GM18873 (cell line): Measurements from ENCODE around the gene TSC1.
"Not testable (repeated sequence)": the region's sequence is repeated elsewhere in the genome, so short reads cannot be mapped to it uniquely, and the experiment has no call there.

Experiments used
- ATAC-seq: cut with Tn5 transposase; IDR thresholded peaks from one replicate; pipeline ENCODE4 v1.9.1; 2021; ENCODE audit warnings: mild to moderate bottlenecking, moderate library complexity, moderate number of reproducible peaks; ENCODE audit not compliant: unreplicated experiment, low FRiP score

TSC1 gene

GRCh38 chr9:132978112-132978450, 33.7 kb upstream of the TSC1 start:
- no peak for ATAC-seq

GRCh38 chr9:132976571-132976970, 32.2 kb upstream of the TSC1 start:
- ATAC-seq, result no peak

GRCh38 chr9:132975961-132976360, 31.5 kb upstream of the TSC1 start:
- ATAC-seq, result no peak

DNA sequence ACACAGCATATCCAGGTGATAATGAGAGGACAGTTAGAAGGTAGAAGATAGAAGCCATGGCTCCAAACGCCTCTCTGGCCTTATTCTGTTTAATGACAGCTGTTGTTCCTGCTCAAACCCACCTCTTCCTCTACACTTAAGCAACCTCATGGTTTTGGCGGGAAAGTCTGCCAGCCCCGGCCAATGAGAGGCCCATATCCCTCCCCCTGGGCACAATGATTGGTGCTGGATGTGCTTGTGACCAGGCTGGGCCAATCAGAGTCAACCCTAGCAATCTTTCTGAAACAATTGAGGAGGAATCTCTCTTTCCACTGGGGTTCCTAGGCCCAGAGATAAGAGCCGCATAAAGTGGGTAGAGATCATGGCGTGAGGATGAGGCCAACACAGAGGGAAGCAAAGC, 29.3 kb upstream of the TSC1 start:
- no peak for ATAC-seq

DNA sequence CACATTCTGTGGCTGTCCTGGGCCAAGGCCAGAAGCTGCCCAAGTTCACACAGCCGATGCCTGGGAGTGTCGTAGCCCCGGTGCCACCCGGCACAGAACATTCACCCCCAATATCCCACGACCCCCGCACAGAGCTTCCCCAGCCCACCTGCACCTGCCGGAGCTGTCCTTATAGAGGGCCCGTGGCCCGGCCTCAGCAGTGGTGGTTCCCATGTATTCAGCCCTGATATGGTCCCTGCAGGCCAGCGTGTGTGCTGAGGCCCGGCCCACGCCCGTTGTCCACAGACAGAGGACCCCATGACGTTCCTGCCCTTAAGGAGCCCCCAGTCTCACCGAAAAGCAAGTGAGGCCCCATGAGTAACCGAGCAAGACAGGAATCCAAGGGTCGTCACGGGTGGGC, 28.8 kb upstream of the TSC1 start:
- no peak for ATAC-seq

DNA sequence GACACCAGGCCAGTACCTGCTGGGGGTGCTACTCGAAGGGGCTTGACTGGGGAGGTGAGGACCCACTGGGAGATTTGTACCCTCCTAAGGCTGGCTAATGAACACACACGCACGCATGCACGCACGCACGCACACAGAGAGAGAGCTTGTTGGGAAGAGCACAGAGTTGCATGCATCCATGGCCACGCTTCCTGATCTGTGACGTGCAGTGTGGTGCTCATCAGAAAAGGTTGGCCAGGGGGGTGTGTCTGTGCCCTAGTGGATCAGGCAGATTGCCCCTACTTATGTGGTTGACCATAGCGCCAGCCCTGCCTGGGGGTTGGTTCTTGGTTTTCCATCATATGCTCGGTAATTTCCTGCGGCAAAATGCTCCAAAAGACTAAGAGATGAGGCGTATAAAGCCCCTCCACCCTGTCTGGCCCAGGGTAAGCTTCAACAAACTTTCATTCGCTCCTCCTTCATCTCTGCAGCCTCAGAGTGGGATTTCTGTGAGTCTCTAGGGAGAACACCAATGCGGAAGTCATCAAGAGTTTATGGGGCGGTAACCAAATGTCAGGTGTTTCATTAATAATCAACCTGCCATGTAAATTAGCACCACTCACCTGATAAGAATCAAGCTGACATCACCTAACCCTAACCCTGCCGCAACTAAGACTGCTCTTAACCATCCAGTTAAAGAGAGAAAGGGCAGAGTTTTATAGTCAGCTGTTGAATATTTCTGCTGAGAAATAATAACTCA, 26.1 kb upstream of the TSC1 start:
- no peak for ATAC-seq

GRCh38 chr9:132969783-132970182, 25.4 kb upstream of the TSC1 start:
- ATAC-seq, result no peak

DNA sequence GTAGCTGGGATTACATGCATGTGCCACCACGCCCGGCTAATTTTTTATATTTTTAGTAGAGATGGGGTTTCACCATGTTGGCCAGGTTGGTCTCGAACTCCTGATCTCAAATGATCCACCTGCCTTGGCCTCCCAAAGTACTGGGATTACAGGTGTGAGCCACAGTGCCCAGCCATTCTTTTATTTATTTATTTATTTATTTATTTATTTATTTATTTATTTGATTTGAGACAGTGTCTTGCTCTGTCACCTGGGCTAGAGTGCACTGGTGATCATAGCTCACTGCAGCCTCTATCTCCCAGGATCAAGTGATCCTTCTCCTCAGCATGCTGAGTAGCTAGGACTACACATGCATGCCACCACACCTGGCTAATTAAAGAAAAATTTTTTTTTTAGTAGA, 23.5 kb upstream of the TSC1 start:
- ATAC-seq, result not testable (repeated sequence)

- no peak for ATAC-seq
Observed at GRCh38 chr9:132965478-132965877, 21.1 kb upstream of the TSC1 start.

DNA sequence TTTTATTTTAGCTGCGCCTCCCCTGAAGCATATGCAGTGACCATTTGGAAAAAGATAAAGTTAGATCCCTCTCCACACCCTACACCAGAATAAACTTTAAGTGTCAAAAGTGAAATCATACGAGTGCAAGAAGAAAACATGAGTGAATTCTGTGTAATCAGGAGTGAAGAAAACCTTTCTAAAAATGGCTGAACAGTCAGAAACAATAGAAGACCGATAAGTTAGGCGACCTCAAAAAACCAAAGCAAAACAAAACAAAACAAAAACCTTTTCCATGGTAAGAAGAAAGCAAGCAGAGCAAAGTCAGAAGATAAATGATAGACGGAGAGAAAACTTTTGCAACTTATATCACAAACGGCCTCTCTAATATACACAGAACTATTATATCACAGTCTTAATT, 16.6 kb upstream of the TSC1 start:
- ATAC-seq, result no peak

DNA sequence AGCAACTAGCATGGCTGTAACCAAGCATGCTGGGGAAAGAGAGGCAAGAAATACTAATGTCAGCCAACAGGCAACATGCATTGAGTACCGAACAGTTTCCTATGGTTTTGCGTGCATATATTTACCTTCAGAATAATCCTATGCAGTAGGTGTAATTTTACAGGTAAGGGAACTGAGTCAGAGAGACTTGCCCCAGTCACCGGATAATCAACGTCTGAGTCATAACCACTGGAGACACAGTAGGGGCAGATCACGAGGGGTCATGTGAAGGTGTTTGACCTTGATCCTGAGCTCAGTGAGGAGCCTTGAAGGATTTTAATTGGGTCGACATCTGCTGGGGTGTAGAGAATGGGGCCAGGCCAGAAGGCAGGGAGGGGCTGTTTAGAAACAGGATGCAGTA, 13.4 kb upstream of the TSC1 start:
- ATAC-seq, result no peak

- no peak for ATAC-seq
Observed at GRCh38 chr9:132955768-132956167, 11.4 kb upstream of the TSC1 start.

DNA sequence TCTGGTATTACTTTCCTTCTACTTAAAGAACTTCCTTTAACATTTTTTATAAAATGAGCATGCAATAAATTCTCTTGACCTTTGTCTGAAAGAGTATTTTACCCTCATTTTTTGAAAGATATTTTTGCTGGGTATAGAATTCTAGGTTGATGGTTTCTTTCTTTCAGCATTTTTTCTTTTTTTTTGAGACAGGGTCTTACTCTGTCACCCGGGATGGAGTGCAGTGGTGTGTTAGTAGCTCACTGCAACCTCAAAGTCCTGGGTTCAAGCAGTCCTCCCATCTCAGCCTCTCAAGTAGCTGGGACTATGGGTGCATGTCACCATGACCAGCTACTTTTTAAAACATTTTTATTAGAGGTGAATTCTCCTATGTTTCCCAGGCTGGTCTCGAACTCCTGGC, 10.7 kb upstream of the TSC1 start:
- no peak for ATAC-seq

- no peak for ATAC-seq
Observed at GRCh38 chr9:132949709-132950108, 5.3 kb upstream of the TSC1 start.

DNA sequence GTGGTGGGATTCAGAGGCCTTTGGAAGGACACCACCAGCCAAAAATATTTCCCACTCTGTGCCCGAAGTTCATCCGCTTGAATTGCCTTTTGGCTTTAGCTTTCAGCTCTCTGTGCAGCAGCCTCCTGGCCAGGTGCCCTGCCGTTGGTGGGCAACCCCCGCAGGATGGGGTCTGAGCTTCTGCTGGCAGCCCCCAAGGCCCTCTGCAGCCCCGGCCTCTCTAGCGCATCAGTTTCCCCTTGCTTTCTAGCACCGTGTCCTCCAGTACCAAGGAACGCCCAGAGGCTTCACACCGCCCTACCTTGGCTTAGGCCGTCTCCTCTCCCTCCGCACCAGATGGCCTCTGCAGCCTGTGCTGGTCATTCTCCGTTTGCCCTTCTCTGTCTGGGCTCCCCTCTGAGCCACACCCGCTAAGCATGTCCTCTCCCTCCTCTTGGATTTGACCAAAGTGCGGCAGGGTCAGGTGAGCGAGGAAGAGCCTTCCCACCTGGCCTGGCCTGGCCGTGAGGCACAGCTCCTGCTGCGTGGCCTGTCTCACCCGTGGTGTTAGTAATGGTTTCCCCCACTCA, 4.2 kb upstream of the TSC1 start:
- no peak for ATAC-seq

- ATAC-seq, result no peak
Observed at GRCh38 chr9:132947756-132948155, 3.3 kb upstream of the TSC1 start.

- ATAC-seq, result no peak
Observed at GRCh38 chr9:132946631-132947295, 2.3 kb upstream of the TSC1 start.

- no peak for ATAC-seq
Observed at GRCh38 chr9:132946211-132946610, 1.8 kb upstream of the TSC1 start.

DNA sequence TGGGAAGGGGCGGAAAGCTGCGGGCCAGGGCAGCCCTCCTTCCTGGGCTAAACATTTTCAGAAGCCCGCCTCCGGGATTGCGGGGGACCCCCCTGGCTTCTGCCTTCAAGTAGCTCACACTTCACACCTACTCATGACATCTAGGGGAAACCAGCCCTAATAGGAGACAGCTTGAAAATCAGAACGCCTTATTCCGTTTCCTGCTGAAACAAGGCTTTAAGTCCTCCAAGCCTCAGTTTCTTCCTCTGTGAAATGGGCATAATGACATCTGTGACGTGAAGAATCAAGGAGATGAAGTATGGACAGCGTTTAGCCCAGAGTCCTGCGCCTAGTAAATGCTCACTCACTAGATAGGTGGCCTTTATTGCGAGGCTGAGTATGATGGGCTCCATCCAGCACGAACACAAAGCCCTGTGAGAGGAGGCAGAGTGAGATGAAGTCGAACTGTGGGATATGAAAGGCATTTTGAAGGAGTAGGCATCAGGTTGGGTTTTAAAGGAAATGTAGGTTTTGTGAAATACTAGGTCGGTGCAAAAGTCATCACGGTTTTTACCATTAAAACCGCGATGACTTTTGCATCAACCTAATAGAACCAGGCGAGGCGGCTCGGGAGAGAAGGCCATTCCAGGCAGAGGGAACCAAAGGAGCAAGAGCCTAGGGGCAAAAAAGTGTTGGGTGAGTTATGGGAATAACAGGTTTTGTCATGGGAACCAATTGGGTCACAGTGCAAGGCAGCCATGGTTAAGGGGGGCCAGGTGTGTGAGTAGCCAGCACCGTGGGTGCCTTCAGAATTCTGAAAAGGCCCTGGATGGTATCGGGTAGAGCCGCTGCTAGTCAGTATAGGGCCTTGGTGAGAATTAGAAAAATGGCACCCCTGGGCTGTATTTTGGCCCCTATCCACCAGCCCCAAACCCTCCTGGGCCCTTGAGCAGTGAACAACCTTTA, 1.0 kb upstream of the TSC1 start:
- ATAC-seq, result no peak

GRCh38 chr9:132943651-132944293, 644 bp downstream of the TSC1 start:
- ATAC-seq, result no peak
